Mucosa of stomach (tissue), 1 donor: ENCODE data around the gene TOP3B.

Experiments used
- H3K27me3 ChIP-seq: one replicate; pipeline ENCODE4 v1.7.0; 2013; ENCODE audit warnings: mild to moderate bottlenecking, low read length; ENCODE audit not compliant: control insufficient read depth, insufficient read depth
- H3K36me3 ChIP-seq: one replicate; pipeline ENCODE4 v1.7.0; 2013; ENCODE audit warnings: low read length; ENCODE audit not compliant: control insufficient read depth, insufficient read depth
- H3K4me1 ChIP-seq: one replicate; pipeline ENCODE4 v1.7.0; 2013; ENCODE audit warnings: mild to moderate bottlenecking, low read length; ENCODE audit not compliant: control insufficient read depth, insufficient read depth
- H3K4me3 ChIP-seq: one replicate; pipeline ENCODE4 v1.7.0; 2013; ENCODE audit warnings: low read length
- H3K9ac ChIP-seq: one replicate; pipeline ENCODE4 v1.7.0; 2013; ENCODE audit warnings: mild to moderate bottlenecking, low read length, moderate library complexity
- H3K9me3 ChIP-seq: one replicate; pipeline ENCODE4 v1.7.0; 2013; ENCODE audit warnings: mild to moderate bottlenecking, low read length, moderate library complexity; ENCODE audit not compliant: control insufficient read depth
- donor health status: Pancreatic carcinoma.

Gene TOP3B

DNA sequence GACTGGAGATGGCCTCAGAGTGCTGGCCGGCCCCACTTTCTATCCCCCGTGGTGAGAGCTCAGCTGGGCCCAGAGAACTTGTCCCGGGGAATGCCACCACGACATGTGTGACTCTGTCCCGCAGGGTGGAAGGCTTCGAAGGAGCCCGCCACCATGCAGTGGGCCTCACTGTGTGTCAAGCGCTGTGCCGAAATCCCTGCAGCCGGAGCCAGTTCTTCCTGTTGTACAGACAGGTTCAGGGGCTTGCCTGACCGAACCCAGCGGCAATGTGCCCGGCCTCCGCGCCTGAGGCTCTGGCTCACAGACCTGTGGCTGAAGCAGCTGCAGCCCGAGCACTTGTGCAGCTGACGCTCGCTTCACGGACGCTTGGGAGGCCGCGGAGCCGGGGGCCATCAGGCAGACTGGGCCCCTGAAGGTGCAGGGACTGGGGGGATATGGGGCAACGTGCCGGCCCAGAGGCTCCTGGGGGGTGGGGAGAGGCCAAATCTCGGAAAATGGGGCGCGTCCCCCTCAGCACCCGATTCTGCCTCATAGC lies 30.6 kb downstream of the TOP3B start:
- Histone ChIP-seq H3K36me3 (no peaks in the 10 kb centered on the region), H3K27me3 (no peaks in the 10 kb centered on the region), H3K9me3 (no peaks in the 10 kb centered on the region), H3K4me3 (peak overlapping the region; percentile 36), H3K9ac (peak overlapping the region; percentile 66), H3K4me1 (peaks cover 15% of the 10 kb centered on the region)

DNA sequence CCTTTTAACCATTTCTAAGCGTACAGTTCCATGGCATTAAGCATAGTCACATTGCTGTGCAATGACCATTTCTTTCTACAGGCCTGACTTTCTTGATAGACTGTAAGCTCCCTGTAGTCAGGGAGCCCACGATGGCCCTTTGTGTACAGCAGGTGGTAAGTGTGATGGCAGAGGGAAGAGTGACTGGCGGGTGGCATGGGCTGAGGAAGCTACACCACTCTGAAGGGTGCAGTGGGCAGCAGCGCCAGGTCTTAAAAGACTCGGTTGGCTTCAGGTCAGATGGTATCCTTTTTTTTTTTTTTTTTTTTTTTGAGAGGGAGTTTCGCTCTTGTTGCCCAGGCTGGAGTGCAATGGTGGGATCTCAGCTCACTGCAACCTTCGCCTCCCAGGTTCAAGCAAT lies 31.5 kb downstream of the TOP3B start:
- H3K36me3 ChIP-seq = no peaks in the 10 kb centered on the region
- H3K4me3 ChIP-seq = no peak overlapping the region
- H3K9ac ChIP-seq = no peak overlapping the region
- H3K9me3 ChIP-seq = no peaks in the 10 kb centered on the region
- H3K27me3 ChIP-seq = no peaks in the 10 kb centered on the region
- H3K4me1 ChIP-seq = peaks cover 20% of the 10 kb centered on the region

DNA sequence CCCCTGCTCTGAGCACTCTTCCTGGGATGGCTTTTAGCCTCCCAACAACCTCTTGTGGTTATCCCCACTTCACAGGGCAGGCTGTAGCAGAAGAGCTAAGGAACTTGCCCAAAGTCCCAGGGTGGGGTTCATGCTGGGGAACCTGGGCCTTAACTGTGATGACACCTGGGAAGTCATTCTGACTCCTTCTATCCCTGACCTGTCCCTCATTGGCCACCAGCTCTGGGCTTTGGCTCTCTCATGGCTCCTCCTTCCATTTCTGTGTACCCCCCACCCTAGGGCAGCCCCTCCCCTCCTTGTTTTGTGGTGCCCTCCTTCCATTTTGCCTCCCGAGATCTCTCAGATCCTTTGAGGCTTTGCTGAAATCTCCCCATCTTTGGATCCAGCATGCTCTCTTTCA lies 32.6 kb downstream of the TOP3B start:
- no peaks in the 10 kb centered on the region for H3K27me3 ChIP-seq
- H3K9me3 ChIP-seq = no peaks in the 10 kb centered on the region
- H3K4me3 ChIP-seq = no peak overlapping the region
- H3K36me3 ChIP-seq = peaks cover 4% of the 10 kb centered on the region
- peaks cover 20% of the 10 kb centered on the region for H3K4me1 ChIP-seq
- no peak overlapping the region for H3K9ac ChIP-seq

DNA sequence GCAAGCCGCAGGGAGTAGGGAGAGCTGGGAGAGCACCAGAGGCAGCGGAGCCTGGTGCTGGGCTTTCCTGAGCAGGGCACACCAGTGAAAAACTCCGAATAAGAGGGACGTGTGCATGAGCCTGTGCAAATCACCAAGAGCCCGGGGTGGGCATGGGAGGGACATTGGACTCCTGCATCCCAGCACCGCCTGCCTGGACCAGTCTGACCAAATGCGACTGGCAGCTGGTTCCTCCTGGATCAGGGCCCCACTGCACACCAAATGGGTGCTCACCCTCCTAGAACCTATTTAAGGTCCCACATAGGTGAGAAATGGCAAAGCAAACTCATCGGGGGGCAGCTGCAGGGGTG lies 33.0 kb downstream of the TOP3B start:
- Histone ChIP-seq H3K27me3 (no peaks in the 10 kb centered on the region), H3K4me1 (peaks cover 20% of the 10 kb centered on the region), H3K36me3 (peaks cover 4% of the 10 kb centered on the region), H3K4me3 (no peak overlapping the region), H3K9me3 (no peaks in the 10 kb centered on the region), H3K9ac (no peak overlapping the region)

DNA sequence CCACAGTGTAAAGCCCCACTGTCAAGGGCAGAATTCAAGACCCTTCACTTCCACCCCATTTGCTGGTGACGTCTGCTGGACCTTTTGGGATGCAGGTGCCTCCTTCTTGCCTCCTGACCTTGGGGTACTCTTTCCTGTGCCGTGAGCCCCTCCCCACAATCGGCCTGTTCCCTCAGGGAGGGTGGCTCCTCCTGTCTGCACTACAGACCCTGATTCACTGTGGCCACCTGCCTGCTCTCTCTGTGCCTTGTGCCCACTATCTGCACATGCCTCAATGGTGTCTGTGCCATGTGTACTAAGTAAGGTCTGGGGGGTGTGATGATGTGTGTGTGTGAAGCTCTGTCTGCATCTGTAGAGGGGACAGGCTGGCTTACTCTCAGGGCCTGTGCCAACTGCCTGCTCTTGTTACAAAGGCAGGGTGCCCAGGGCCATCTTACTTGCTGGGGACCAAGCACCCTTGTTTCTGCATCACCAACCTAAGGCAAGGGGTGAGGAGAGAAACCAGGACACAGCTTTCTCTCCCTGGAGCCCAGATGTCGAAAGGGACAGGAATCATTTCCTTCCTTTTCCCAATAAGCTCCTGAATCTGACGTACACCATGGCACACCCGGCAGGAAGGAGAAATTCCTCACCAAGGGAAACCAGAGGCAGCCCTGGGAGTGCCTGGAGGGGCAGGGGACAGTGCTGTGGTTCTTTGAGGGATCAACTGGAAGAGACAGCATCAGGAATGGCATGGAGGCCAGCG lies 33.6 kb downstream of the TOP3B start:
- peaks cover 20% of the 10 kb centered on the region for H3K4me1 ChIP-seq
- H3K9ac ChIP-seq = no peak overlapping the region
- no peaks in the 10 kb centered on the region for H3K27me3 ChIP-seq
- H3K36me3 ChIP-seq = peaks cover 4% of the 10 kb centered on the region
- H3K4me3 ChIP-seq = no peak overlapping the region
- no peaks in the 10 kb centered on the region for H3K9me3 ChIP-seq

DNA sequence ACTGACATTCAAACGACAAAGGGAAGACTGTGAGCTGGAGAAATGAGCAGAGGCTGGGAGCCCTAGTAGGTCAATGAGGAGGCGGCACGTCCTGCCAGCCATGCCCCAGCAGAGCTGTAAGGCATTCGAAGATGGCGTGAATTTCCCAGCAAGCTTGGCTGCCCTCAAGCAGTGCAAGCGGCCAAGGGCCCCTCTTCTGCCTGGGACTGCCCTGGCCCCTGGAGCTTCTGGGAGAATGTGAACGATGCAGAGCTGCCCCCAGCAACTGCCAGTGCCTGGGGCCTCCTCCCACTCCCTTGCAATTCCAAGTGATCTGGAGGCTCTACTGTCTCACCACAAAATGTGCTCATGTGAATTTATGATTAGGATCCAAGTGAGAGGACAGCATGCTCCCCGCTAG lies 34.2 kb downstream of the TOP3B start:
- Histone ChIP-seq H3K4me1 (peaks cover 23% of the 10 kb centered on the region), H3K36me3 (peaks cover 4% of the 10 kb centered on the region), H3K4me3 (no peak overlapping the region), H3K9me3 (no peaks in the 10 kb centered on the region), H3K9ac (no peak overlapping the region), H3K27me3 (no peaks in the 10 kb centered on the region)

DNA sequence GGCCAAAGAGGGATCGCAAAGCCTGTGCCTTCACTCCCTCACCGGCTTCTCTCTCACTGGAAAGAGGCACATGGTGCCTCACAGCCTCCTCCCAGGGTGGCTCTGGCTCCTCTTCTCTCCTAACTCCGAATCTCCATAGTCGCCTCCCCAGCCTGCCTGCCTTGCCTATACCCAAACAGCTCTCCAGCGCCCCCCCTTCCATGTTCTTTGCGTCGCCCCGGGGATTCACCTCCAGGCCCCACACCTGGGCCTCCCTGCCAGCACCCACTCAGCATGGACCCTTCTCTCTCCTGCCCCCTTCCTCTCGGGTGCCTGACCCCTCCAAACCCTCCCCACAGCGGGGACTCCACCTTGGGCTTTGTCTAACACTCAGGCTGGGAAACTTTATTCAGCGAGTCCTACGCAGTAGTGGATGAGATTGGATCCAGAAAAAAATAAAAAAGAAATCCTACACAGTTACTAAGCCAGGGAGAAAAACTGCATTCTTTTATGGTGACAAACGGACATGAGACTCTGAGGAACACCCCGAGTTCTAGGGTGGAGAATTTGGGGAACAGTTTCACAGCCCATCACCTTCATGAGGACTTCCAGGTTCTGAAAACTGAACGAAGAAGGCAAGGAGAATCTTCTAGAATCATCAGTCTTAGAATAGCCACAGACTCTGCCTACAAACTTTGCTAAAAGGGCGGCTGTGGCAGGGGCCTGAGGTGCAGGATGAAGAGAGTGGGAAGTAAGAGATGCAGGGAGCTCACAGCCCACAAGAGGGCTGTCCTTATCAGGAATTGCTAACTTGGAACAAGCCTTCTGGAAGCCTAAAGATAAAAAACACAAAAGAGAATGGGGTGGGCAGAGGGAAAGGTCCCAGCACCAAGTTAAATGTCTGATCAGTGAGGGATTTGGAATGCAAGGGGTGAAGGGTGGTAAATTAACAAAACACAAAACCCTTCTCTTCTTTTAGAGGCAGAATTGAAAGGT lies 35.3 kb downstream of the TOP3B start:
- Histone ChIP-seq H3K27me3 (no peaks in the 10 kb centered on the region), H3K9ac (no peak overlapping the region), H3K36me3 (peaks cover 4% of the 10 kb centered on the region), H3K4me3 (no peak overlapping the region), H3K4me1 (peaks cover 23% of the 10 kb centered on the region), H3K9me3 (no peaks in the 10 kb centered on the region)

DNA sequence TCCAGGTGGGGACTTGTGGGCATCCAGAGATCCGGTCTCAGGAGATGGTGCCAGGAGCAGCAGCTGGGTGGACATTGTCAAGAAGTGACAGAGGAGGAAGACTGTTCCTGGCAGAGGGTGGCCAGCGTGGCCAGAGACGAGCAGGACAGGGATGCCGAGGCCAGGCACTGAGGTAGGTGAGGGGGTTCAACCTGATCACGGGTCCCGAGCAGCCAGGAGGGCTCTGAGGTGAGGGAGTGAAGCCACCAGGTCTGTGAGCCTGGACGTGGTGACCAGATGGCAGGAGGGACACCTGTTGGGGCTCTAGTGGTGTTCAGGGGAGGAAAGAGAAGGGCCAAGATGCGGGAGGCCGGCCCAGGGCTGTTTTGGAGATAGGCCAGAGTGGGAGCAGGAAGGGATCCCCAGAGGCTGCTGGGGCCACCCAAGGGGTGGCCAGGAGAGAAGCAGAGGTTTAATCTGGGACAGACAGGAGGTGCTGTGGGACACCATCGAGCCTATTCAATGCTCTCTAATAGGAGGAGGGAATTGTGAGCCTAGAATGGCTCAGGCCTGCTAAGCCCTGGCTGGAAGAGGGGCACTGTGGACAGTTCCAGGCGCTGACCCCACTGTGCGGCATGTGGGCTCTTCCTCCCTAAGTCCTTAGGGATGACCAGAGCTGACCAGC lies 36.2 kb downstream of the TOP3B start:
- Histone ChIP-seq H3K36me3 (peaks cover 4% of the 10 kb centered on the region), H3K27me3 (no peaks in the 10 kb centered on the region), H3K4me3 (no peak overlapping the region), H3K9me3 (no peaks in the 10 kb centered on the region), H3K9ac (no peak overlapping the region), H3K4me1 (peaks cover 22% of the 10 kb centered on the region)

DNA sequence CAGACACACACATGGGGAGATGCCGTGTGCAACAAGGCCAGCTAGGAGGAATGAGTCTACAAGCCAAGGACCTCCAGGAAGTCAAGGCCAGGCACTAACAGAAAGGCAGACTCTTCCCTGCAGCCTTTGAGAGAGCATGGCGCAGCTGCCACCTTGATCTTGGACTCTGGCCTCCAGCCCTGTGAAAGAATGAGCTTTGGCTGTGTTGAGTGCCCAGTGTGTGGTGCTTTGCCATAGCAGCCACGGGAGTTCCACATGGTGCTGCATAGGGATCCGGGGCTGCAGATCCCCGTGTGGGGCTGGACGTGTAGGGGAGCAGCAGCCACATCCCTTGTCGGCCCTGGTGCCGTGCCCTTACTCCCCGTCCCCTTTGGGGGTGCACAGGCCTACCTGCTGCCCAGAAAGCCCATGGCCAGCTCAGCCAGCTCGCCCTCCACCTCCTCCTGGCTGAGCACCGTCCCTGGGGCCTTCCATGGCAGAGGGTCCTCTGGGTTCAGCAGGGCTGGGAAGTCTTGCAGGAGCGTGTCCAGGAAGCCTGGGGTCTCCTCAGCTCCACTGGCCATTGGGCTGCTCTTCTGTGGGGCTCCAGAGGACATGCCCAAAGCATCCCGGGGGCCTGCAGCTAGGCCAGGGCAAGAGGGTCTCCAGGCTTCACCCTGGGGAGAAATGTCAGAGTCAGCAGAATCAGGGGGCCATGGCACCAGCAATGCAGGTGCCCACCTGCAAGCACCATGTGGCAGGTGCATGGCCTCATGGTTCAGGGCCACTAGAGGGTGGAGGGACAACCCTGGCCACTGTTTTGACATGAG lies 36.9 kb downstream of the TOP3B start:
- H3K27me3 ChIP-seq = no peaks in the 10 kb centered on the region
- no peaks in the 10 kb centered on the region for H3K9me3 ChIP-seq
- H3K9ac ChIP-seq = no peak overlapping the region
- peaks cover 22% of the 10 kb centered on the region for H3K4me1 ChIP-seq
- peaks cover 4% of the 10 kb centered on the region for H3K36me3 ChIP-seq
- H3K4me3 ChIP-seq = no peak overlapping the region

DNA sequence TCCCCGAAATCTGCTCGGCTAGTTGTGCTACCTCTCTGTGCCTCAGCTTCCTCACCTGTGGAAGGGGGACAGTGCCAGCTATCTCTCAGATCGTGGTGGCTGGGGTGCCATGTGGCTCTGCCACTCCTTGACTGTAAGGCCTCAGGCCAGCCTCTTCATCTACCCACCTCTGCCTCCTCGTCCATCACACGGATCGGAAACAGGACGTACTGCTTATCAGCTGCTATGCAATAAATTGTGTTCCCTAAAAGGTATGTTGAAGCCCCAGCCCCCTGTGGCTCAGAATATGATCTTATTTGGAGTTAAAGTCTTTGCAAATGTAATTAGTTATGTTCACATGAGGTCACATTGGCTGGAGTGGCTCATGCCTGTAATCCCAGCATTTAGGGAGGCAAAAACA lies 37.7 kb downstream of the TOP3B start:
- Histone ChIP-seq H3K36me3 (peaks cover 4% of the 10 kb centered on the region), H3K9me3 (no peaks in the 10 kb centered on the region), H3K4me3 (no peak overlapping the region), H3K9ac (no peak overlapping the region), H3K27me3 (no peaks in the 10 kb centered on the region), H3K4me1 (peaks cover 22% of the 10 kb centered on the region)
